Lung (tissue), 12 donors: ENCODE measurements around the gene COG5. TPM values are rescaled to one million over a fixed set of nuclear protein-coding genes. Genes with fewer than 3 reads are reported as not detected.

ENCODE experiments used
- ATAC-seq: fragments of 200-7000 bp; cut with Tn5 transposase; one replicate; pipeline ENCODE4 v1.9.1; 2020; ENCODE audit warnings: moderate number of reproducible peaks; ENCODE audit not compliant: insufficient read depth, low FRiP score
- DNase-seq, 3 donors: peaks; one replicate each; pipeline ENCODE4 v3.0.0-alpha.2; 2013 to 2017
- H3K27ac ChIP-seq, 2 donors: one replicate each; pipeline ENCODE4 v1.5.1; 2013; ENCODE audit warnings: mild to moderate bottlenecking in 2 of 2, moderate library complexity in 2 of 2, control low read depth in 1 of 2, inconsistent platforms in 1 of 2, low read depth in 1 of 2, low read length in 1 of 2
- H3K27me3 ChIP-seq, 3 donors: one replicate each; pipeline ENCODE4 v1.5.1; 2013; ENCODE audit warnings: low read length in 2 of 3; ENCODE audit not compliant: control insufficient read depth in 3 of 3, insufficient read depth in 3 of 3
- H3K36me3 ChIP-seq, 4 donors: one replicate each; pipeline ENCODE4 v1.5.1; 2013; ENCODE audit warnings: low read length in 4 of 4, mild to moderate bottlenecking in 1 of 4, moderate library complexity in 1 of 4; ENCODE audit not compliant: control insufficient read depth in 4 of 4, insufficient read depth in 4 of 4
- H3K4me1 ChIP-seq, 5 donors: one replicate each; pipeline ENCODE4 v1.5.1; 2013; ENCODE audit warnings: low read length in 5 of 5, mild to moderate bottlenecking in 2 of 5, moderate library complexity in 1 of 5; ENCODE audit not compliant: control insufficient read depth in 5 of 5, insufficient read depth in 5 of 5
- H3K4me3 ChIP-seq: one replicate; pipeline ENCODE4 v1.5.1; 2013; ENCODE audit warnings: mild to moderate bottlenecking, control low read depth, moderate library complexity
- H3K9ac ChIP-seq, 2 donors: one replicate each; pipeline ENCODE4 v1.5.1; 2013; ENCODE audit warnings: low read length in 2 of 2, control low read depth in 1 of 2; ENCODE audit not compliant: insufficient read depth in 1 of 2
- H3K9me3 ChIP-seq, 4 donors: one replicate each; pipeline ENCODE4 v1.5.1; 2013; ENCODE audit warnings: low read length in 3 of 4, mild to moderate bottlenecking in 1 of 4, moderate library complexity in 1 of 4; ENCODE audit not compliant: control insufficient read depth in 4 of 4, insufficient read depth in 3 of 4
- CTCF ChIP-seq: IDR thresholded peaks from 2 replicates; pipeline ENCODE4 v1.5.1; 2012; ENCODE audit warnings: mild to moderate bottlenecking; ENCODE audit errors: control extremely low read depth, extremely low read depth
- WGBS, 2 donors: extraction: QIAGEN DNeasy Blood & Tissue Kit; methylation state at CpG; one replicate each; pipeline ENCODE4 v1.1.7; 2013; 5-methylcytosine and 5-hydroxymethylcytosine counted together
- polyA plus RNA-seq, 2 donors: library from polyadenylated mRNA; stranded (reverse); fragments of 200-250 nt; gene quantifications; one replicate each; pipeline ENCODE4 v1.2.1, GENCODE V29; 2013
- total RNA-seq, 2 donors: library from RNA; depleted of rRNA in 1 of 2; stranded (reverse); fragments of >200 nt in 1 of 2; gene quantifications; one replicate each; pipeline ENCODE4 v1.2.1, GENCODE V29; 2014 to 2021
- donor health status: control.
- donor health status: control.
- donor health status: Bipolar disorder and iron deficiency.
- donor health status: healthy.
- donor health status: DM: yes; HTN: yes; CAD: no.

COG5 gene
- total and polyA plus RNA-seq, 4 donors: 5.6 to 101 (median 27.2) TPM

GRCh38 chr7:107167483-107168232 lies 396.1 kb downstream of the COG5 start:
- Histone ChIP-seq H3K4me3 (peak overlapping the region; percentile 27), H3K4me1 (peaks cover 0 to 8% (median 2%) of the 10 kb centered on the region in 5 donors), H3K9ac (peak overlapping the region; percentile 80 to 97), H3K27ac (peak overlapping the region; percentile 85 to 99), H3K9me3 (no peaks in the 10 kb centered on the region), H3K27me3 (no peaks in the 10 kb centered on the region), H3K36me3 (peaks cover 0 to 4% (median 3%) of the 10 kb centered on the region in 4 donors)
- no peak for TF ChIP-seq CTCF
- DNase-seq (peak in 2 of 3 donors; percentile 93 to 95), ATAC-seq (no peak)
- WGBS, 2 donors: 0% methylated on average over 15 of the region's 15 CpGs

- Histone ChIP-seq H3K4me1 (peaks cover 0 to 8% (median 0%) of the 10 kb centered on the region in 5 donors), H3K9me3 (no peaks in the 10 kb centered on the region), H3K4me3 (no peak overlapping the region), H3K9ac (peak overlapping the region; percentile 80 to 97), H3K27me3 (no peaks in the 10 kb centered on the region), H3K36me3 (peaks cover 0 to 4% (median 3%) of the 10 kb centered on the region in 4 donors), H3K27ac (peak overlapping the region in 1 of 2 donors; percentile 85)
- TF ChIP-seq CTCF: no peak
- WGBS, 2 donors: 43 to 45% methylated on average over 5 of the region's 5 CpGs
- DNase-seq (peak in 2 of 3 donors; percentile 35 to 72), ATAC-seq (no peak)
Measured at GRCh38 chr7:107166736-107167426, 396.8 kb downstream of the COG5 start.

- H3K4me3 ChIP-seq: no peak overlapping the region
- H3K27ac ChIP-seq: no peak overlapping the region
- no peak for TF ChIP-seq CTCF
- no peak for DNase-seq
- H3K9me3 ChIP-seq: no peaks in the 10 kb centered on the region
- peaks cover 0 to 7% (median 0%) of the 10 kb centered on the region in 5 donors for H3K4me1 ChIP-seq
- no peak for ATAC-seq
- no peaks in the 10 kb centered on the region for H3K36me3 ChIP-seq
- WGBS, 2 donors: 75 to 77% methylated on average over 3 of the region's 3 CpGs
- H3K27me3 ChIP-seq: no peaks in the 10 kb centered on the region
- H3K9ac ChIP-seq: no peak overlapping the region
Measured at GRCh38 chr7:107165341-107165740, 398.4 kb downstream of the COG5 start.
